Measurements from ENCODE around the gene NPAS3.

- TF ChIP-seq CTCF (IDR thresholded peaks at IDR 0.05; ENCODE audit: low read depth, low read length) = no peak
- no peak for TF ChIP-seq EZH2phosphoT487 (IDR thresholded peaks at IDR 0.05; ENCODE audit: low read depth)
Observed at GRCh38 chr14:33846100-33846824, 907.6 kb downstream of the NPAS3 start.

Measured in OCI-LY3 (cell line).